Body of pancreas (tissue), 4 donors: ENCODE measurements around the gene POT1.

ENCODE experiments used
- POLR2A ChIP-seq, 3 donors: fragments of 450-650 bp; IDR thresholded peaks; one replicate each; pipeline ENCODE4 v1.6.1; 2016; ENCODE audit warnings: antibody characterized with exemption in 3 of 3, mild to moderate bottlenecking in 2 of 3
- TF ChIP-seq, protein P1 (sequence below), 7 experiments: fragments of 450-650 bp in 4 of 7; fragments of 200-600 bp in 3 of 7; sonication (generic) in 3 of 7; IDR thresholded peaks; one replicate each; pipeline ENCODE4 v1.5.1; 2016 to 2019; ENCODE audit warnings: antibody characterized with exemption in 7 of 7

DNA sequence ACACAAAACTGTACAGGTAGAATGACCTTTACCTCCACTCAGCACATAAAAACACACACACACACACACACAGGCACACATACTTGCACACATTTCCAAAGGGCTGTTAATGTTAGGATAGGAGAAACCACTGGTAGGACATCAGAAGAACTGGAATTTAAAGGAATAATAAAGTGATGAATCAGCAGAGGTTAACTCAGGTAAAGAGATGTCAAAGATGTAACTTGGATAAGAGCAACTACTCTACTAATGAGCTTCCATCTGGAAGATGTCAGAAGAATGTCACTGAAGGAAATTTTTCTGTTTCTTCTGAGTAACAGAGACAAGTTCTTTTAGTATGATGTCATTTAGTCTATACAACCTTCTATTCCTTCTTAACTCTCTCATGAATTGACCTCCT lies 137.6 kb downstream of the POT1 start:
- TF ChIP-seq, protein P1, sequence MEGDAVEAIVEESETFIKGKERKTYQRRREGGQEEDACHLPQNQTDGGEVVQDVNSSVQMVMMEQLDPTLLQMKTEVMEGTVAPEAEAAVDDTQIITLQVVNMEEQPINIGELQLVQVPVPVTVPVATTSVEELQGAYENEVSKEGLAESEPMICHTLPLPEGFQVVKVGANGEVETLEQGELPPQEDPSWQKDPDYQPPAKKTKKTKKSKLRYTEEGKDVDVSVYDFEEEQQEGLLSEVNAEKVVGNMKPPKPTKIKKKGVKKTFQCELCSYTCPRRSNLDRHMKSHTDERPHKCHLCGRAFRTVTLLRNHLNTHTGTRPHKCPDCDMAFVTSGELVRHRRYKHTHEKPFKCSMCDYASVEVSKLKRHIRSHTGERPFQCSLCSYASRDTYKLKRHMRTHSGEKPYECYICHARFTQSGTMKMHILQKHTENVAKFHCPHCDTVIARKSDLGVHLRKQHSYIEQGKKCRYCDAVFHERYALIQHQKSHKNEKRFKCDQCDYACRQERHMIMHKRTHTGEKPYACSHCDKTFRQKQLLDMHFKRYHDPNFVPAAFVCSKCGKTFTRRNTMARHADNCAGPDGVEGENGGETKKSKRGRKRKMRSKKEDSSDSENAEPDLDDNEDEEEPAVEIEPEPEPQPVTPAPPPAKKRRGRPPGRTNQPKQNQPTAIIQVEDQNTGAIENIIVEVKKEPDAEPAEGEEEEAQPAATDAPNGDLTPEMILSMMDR (IDR thresholded peaks at IDR 0.05): no peak
- no peak for TF ChIP-seq POLR2A (IDR thresholded peaks at IDR 0.05)
